ENCODE results near the gene NFS1.

- TF ChIP-seq CTCF (IDR thresholded peaks at IDR 0.05; ENCODE audit: low read depth, low read length) (no peak), EZH2phosphoT487 (IDR thresholded peaks at IDR 0.05; ENCODE audit: low read depth) (no peak)
Observed at GRCh38 chr20:35641743-35642142, 57.4 kb downstream of the NFS1 start.
